ENCODE results near the gene COG2.

COG2 gene

DNA sequence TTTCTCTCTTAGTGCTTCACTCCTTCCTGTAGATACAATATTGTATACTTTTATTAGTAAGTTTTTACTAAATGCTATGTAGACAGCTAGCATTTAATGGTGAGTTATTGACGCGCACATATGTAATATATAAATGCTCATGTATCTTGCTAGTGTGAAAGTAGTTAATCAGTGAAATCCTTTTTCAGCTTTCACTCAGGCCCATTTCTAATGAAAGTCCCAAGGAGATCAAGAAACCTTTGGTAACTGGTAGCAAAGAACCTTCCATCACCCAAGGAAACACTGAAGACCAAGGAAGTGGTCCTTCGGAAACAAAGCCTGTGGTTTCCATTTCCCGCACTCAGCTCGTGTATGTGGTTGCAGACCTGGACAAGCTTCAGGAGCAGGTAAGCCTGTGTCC is 44.5 kb downstream of the COG2 start:
- DNase-seq (ENCODE audit: low read depth) = no peak
- TF ChIP-seq, protein P1, sequence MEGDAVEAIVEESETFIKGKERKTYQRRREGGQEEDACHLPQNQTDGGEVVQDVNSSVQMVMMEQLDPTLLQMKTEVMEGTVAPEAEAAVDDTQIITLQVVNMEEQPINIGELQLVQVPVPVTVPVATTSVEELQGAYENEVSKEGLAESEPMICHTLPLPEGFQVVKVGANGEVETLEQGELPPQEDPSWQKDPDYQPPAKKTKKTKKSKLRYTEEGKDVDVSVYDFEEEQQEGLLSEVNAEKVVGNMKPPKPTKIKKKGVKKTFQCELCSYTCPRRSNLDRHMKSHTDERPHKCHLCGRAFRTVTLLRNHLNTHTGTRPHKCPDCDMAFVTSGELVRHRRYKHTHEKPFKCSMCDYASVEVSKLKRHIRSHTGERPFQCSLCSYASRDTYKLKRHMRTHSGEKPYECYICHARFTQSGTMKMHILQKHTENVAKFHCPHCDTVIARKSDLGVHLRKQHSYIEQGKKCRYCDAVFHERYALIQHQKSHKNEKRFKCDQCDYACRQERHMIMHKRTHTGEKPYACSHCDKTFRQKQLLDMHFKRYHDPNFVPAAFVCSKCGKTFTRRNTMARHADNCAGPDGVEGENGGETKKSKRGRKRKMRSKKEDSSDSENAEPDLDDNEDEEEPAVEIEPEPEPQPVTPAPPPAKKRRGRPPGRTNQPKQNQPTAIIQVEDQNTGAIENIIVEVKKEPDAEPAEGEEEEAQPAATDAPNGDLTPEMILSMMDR (IDR thresholded peaks at IDR 0.05; ENCODE audit: control insufficient read depth, insufficient read depth, low read depth, low read length, missing control alignments) = no peak
- H3K4me3 ChIP-seq (ENCODE audit: control insufficient read depth, low read depth, low read length) = no peak overlapping the region

DNA sequence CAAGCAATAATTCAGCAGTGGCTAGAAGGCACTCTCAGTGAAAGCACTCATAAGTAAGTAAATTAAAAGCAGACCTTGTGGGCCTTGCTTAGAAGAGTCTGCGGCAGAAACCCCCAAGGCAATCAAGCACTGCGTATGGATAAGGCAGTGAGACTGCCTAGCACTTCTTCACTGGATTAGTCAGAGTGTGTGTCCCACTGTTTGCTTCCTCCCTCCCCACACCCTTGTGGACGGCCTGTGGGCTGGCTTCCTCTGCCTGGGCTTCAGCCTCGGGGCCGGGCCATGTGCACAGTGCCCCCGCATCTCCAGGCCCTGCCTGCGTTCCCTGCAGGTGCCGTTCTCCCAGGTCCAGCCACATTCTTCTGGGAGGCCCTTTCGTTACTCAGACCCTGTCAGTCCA is 47.8 kb downstream of the COG2 start:
- H3K4me3 ChIP-seq (ENCODE audit: control insufficient read depth, low read depth, low read length) = no peak overlapping the region
- TF ChIP-seq, protein P1 (IDR thresholded peaks at IDR 0.05; ENCODE audit: control insufficient read depth, insufficient read depth, low read depth, low read length, missing control alignments) = no peak

DNA sequence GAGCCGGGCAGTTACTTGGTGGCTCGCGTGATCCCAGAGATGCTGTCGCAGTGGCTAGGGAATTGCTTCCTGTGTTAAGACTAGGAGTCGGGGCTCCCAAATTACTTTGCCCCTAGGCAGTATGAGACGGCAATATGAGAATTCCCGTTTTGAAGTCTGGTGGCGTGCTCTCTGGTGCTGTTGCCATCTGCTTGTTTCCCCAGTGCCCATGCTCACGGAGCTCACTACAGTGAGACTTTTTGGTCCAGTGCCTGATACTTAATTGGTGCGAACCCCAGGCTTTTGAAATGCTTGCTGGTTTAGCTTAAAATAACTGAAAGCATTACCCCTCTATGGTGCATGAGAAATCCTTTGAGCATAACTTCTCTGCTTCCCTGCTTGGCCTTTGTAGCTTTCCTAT is 49.3 kb downstream of the COG2 start:
- no peak for DNase-seq (ENCODE audit: low read depth)
- H3K4me3 ChIP-seq (ENCODE audit: control insufficient read depth, low read depth, low read length) = no peak overlapping the region
- TF ChIP-seq, protein P1 (IDR thresholded peaks at IDR 0.05; ENCODE audit: control insufficient read depth, insufficient read depth, low read depth, low read length, missing control alignments) = no peak

More for the DNA sequence above, 47.8 kb downstream of the COG2 start:
- no peak for DNase-seq (ENCODE audit: low read depth)

DNA sequence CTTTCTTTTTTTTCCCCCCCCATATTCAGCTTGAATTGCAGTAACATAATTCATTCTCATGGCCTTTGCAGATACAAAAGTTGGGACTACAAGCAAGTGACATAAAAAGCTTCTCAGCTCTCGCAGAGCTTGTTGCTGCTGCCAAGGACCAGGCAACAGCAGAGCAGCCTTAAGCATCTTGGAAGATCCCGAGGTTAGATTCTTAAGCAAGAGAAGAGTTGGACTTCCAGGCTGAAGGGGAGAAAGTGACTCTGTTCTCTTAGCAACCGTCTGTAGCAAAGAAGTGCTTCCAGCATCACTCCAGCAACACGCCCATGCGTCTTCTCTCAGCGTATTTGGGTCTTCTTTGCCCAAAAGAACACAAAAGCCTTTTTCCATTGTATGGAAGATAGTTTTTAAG is 50.9 kb downstream of the COG2 start:
- TF ChIP-seq, protein P1 (IDR thresholded peaks at IDR 0.05; ENCODE audit: control insufficient read depth, insufficient read depth, low read depth, low read length, missing control alignments) = no peak
- H3K4me3 ChIP-seq (ENCODE audit: control insufficient read depth, low read depth, low read length) = no peak overlapping the region

DNA sequence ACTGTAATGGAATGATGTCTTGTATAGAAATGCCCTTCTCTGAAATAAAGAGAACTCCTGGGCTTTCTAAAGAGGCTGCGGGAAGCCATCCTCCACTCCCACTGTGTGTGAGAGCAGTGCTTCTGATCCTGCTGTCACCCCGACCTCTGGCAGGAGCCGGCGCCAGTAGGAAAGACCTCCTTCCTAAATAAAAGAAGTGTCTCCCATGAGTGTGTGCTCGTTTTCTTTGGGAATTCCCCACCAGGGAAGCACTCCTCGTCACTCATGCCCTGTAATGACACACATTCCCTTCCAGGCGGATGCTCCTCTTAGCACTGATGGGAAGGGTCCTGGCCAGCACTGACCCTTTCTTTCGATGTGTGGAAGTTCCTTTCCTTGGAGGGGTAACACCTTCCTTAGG is 51.5 kb downstream of the COG2 start:
- no peak for DNase-seq (ENCODE audit: low read depth)
- H3K4me3 ChIP-seq (ENCODE audit: control insufficient read depth, low read depth, low read length) = no peak overlapping the region
- TF ChIP-seq, protein P1 (IDR thresholded peaks at IDR 0.05; ENCODE audit: control insufficient read depth, insufficient read depth, low read depth, low read length, missing control alignments) = no peak

More for the DNA sequence above, 50.9 kb downstream of the COG2 start:
- no peak for DNase-seq (ENCODE audit: low read depth)

DNA sequence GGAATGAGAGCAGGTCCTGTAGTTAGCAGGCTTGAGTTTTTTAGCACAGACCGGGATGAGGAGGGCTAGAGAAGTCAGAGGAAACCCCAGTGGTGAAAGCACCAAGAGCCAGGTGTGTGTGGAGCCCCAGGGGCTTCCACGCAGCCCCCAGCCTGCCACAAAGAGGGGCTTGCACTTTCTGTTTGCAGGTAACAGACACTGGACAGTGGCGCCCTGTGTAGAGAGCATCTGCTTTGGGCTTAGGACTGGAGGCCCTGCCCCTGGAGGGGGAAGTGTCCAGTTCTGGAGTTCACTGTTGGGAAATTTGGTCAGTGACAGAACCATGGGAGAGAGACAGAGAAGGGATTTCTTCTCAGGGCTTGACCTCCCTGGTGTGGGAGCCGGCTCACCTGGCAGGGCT is 52.2 kb downstream of the COG2 start:
- H3K4me3 ChIP-seq (ENCODE audit: control insufficient read depth, low read depth, low read length) = no peak overlapping the region
- DNase-seq (ENCODE audit: low read depth) = no peak
- TF ChIP-seq, protein P1 (IDR thresholded peaks at IDR 0.05; ENCODE audit: control insufficient read depth, insufficient read depth, low read depth, low read length, missing control alignments) = no peak

DNA sequence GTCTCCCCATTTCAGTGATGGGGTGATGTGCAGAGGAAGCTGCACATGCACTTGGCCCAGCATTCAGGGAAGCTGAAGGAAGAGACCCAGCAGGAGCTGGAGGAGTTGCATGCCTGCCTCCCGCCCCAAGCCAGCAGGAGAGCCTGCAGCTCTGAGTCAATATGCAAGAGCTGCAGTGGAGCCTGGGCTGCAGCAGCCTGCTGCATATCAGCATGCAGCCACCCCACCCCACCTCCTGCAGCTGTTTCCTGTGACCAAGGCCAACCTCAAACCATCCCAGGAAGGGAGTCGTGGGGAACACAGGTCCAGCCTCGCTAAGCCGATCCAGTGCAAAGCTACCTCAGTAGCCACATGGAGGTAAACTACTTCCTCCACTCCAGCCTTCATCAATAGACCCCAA is 52.7 kb downstream of the COG2 start:
- no peak for DNase-seq (ENCODE audit: low read depth)
- no peak overlapping the region for H3K4me3 ChIP-seq (ENCODE audit: control insufficient read depth, low read depth, low read length)
- TF ChIP-seq, protein P1 (IDR thresholded peaks at IDR 0.05; ENCODE audit: control insufficient read depth, insufficient read depth, low read depth, low read length, missing control alignments) = no peak

Data from AG09309 (cell line).